Fibroblast of mammary gland (primary cell): ENCODE data around the gene MEIOSIN.
"Not testable (repeated sequence)": the region's sequence is repeated elsewhere in the genome, so short reads cannot be mapped to it uniquely, and the experiment has no call there.

Experiments
- DNase-seq: peaks from one replicate; pipeline ENCODE4 v3.0.0-alpha.2; 2010; ENCODE audit warnings: low read depth
- H3K4me3 ChIP-seq: 2 replicates; pipeline ENCODE4 v1.5.1; 2011; ENCODE audit warnings: low read depth, mild to moderate bottlenecking, low read length, moderate library complexity; ENCODE audit not compliant: control insufficient read depth
- CTCF ChIP-seq: conservative IDR thresholded peaks from 2 replicates; pipeline ENCODE4 v1.5.1; 2011; ENCODE audit warnings: low read depth, low read length, inconsistent platforms; ENCODE audit not compliant: control insufficient read depth, insufficient read depth

MEIOSIN gene

GRCh38 chr19:45794627-45795026, 61.4 kb downstream of the MEIOSIN start:
- no peak overlapping the region for H3K4me3 ChIP-seq
- DNase-seq = no peak
- no peak for TF ChIP-seq CTCF

- DNase-seq = peak; percentile 79
- H3K4me3 ChIP-seq = no peak overlapping the region
- peak; percentile 71 for TF ChIP-seq CTCF
These were observed 65.8 kb downstream of the MEIOSIN start for GRCh38 chr19:45798995-45799517.

GRCh38 chr19:45799541-45799940, 66.3 kb downstream of the MEIOSIN start:
- H3K4me3 ChIP-seq, DNase-seq: not testable (repeated sequence)

GRCh38 chr19:45800070-45800553, 66.9 kb downstream of the MEIOSIN start:
- no peak for TF ChIP-seq CTCF
- peak; percentile 62 for DNase-seq
- no peak overlapping the region for H3K4me3 ChIP-seq

GRCh38 chr19:45801603-45802175, 68.5 kb downstream of the MEIOSIN start:
- no peak for TF ChIP-seq CTCF
- no peak for DNase-seq
- H3K4me3 ChIP-seq = no peak overlapping the region

GRCh38 chr19:45804140-45804958, 71.1 kb downstream of the MEIOSIN start:
- H3K4me3 ChIP-seq = no peak overlapping the region
- TF ChIP-seq CTCF = no peak

GRCh38 chr19:45804959-45805230, 71.7 kb downstream of the MEIOSIN start:
- no peak overlapping the region for H3K4me3 ChIP-seq
- DNase-seq = no peak
- TF ChIP-seq CTCF = no peak

More at GRCh38 chr19:45804140-45804958, 71.1 kb downstream of the MEIOSIN start:
- no peak for DNase-seq
